ENCODE data around the gene TSPYL6. TPM values are rescaled to one million over a fixed set of nuclear protein-coding genes. Genes with fewer than 3 reads are reported as not detected.

The TSPYL6 gene
- total RNA-seq, 5 donors from 2014 or later (not counting 1 experiment from before 2014, with no cell fraction given): not detected

- POLR2A ChIA-PET: no interaction called here
- DNase-seq (no peak), ATAC-seq (replicated peaks in 1 of 4) (no peak)
- Histone ChIP-seq H3K27ac (ENCODE audit: low read length) (no peak overlapping the region), H3K4me1 (ENCODE audit: control insufficient read depth in 1 of 2, extremely low read depth in 1 of 2, insufficient read depth in 2 of 2, low read length in 2 of 2) (peaks cover 0 to 3% of the 10 kb centered on the region in 2 experiments), H3K9me3 (no peaks in the 10 kb centered on the region), H3K4me3 (ENCODE audit: control insufficient read depth in 1 of 2, extremely low read depth in 1 of 2, low read length in 1 of 2) (no peak overlapping the region), H3K27me3 (replicated peaks in 1 of 2; ENCODE audit: control insufficient read depth in 2 of 2, extremely low read depth in 1 of 2, insufficient read depth in 2 of 2, low read length in 1 of 2) (no peaks in the 10 kb centered on the region), H3K36me3 (ENCODE audit: control insufficient read depth in 2 of 2, extremely low read depth in 1 of 2, insufficient read depth in 1 of 2, low read length in 1 of 2) (no peaks in the 10 kb centered on the region)
- Mint-ChIP-seq H3K27ac (no peak overlapping the region), H3K4me1 (no peaks in the 10 kb centered on the region), H3K36me3 (peaks cover 39% of the 10 kb centered on the region), H3K4me3 (no peak overlapping the region), H3K27me3 (no peaks in the 10 kb centered on the region), H3K9me3 (peaks cover 0 to 7% (median 2%) of the 10 kb centered on the region in 3 donors)
- CTCF ChIA-PET: no interaction called here
Measured at GRCh38 chr2:54227798-54228197, 28.2 kb downstream of the TSPYL6 start.

GRCh38 chr2:54226260-54226659 lies 29.8 kb downstream of the TSPYL6 start:
- POLR2A ChIA-PET: no interaction called here

GRCh38 chr2:54224997-54225396 lies 31.0 kb downstream of the TSPYL6 start:
- H3K27me3 ChIP-seq (replicated peaks in 1 of 2; ENCODE audit: control insufficient read depth in 2 of 2, extremely low read depth in 1 of 2, insufficient read depth in 2 of 2, low read length in 1 of 2): no peaks in the 10 kb centered on the region
- H3K27me3 Mint-ChIP-seq: no peaks in the 10 kb centered on the region
- H3K36me3 Mint-ChIP-seq: peaks cover 36% of the 10 kb centered on the region
- no peaks in the 10 kb centered on the region for H3K9me3 Mint-ChIP-seq
- H3K4me1 Mint-ChIP-seq: no peaks in the 10 kb centered on the region
- H3K4me1 ChIP-seq (ENCODE audit: control insufficient read depth in 1 of 2, extremely low read depth in 1 of 2, insufficient read depth in 2 of 2, low read length in 2 of 2): no peaks in the 10 kb centered on the region
- POLR2A ChIA-PET: no interaction called here
- no peak overlapping the region for H3K27ac ChIP-seq (ENCODE audit: low read length)
- H3K4me3 Mint-ChIP-seq: no peak overlapping the region
- WGBS (ENCODE audit: insufficient coverage): 100% methylated on average over 1 of the region's 2 CpGs
- CTCF ChIA-PET: no interaction called here
- no peaks in the 10 kb centered on the region for H3K36me3 ChIP-seq (ENCODE audit: control insufficient read depth in 2 of 2, extremely low read depth in 1 of 2, insufficient read depth in 1 of 2, low read length in 1 of 2)
- H3K27ac Mint-ChIP-seq: no peak overlapping the region
- no peaks in the 10 kb centered on the region for H3K9me3 ChIP-seq
- no peak overlapping the region for H3K4me3 ChIP-seq (ENCODE audit: control insufficient read depth in 1 of 2, extremely low read depth in 1 of 2, low read length in 1 of 2)
- DNase-seq (no peak), ATAC-seq (replicated peaks in 1 of 4) (no peak)

More at GRCh38 chr2:54226260-54226659, 29.8 kb downstream of the TSPYL6 start:
- H3K4me1 Mint-ChIP-seq: no peaks in the 10 kb centered on the region
- H3K27me3 Mint-ChIP-seq: no peaks in the 10 kb centered on the region
- ATAC-seq (replicated peaks in 1 of 4) (no peak), DNase-seq (no peak)
- no peak overlapping the region for H3K27ac Mint-ChIP-seq
- no peaks in the 10 kb centered on the region for H3K9me3 Mint-ChIP-seq
- H3K36me3 Mint-ChIP-seq: peaks cover 34% of the 10 kb centered on the region
- Histone ChIP-seq H3K27me3 (replicated peaks in 1 of 2; ENCODE audit: control insufficient read depth in 2 of 2, extremely low read depth in 1 of 2, insufficient read depth in 2 of 2, low read length in 1 of 2) (no peaks in the 10 kb centered on the region), H3K36me3 (ENCODE audit: control insufficient read depth in 2 of 2, extremely low read depth in 1 of 2, insufficient read depth in 1 of 2, low read length in 1 of 2) (no peaks in the 10 kb centered on the region), H3K9me3 (no peaks in the 10 kb centered on the region), H3K4me3 (ENCODE audit: control insufficient read depth in 1 of 2, extremely low read depth in 1 of 2, low read length in 1 of 2) (no peak overlapping the region), H3K4me1 (ENCODE audit: control insufficient read depth in 1 of 2, extremely low read depth in 1 of 2, insufficient read depth in 2 of 2, low read length in 2 of 2) (peaks cover 0 to under 1% of the 10 kb centered on the region in 2 experiments), H3K27ac (ENCODE audit: low read length) (no peak overlapping the region)
- no peak overlapping the region for H3K4me3 Mint-ChIP-seq
- 100% methylated on average over 1 of the region's 2 CpGs for WGBS (ENCODE audit: insufficient coverage)
- CTCF ChIA-PET: no interaction called here

GRCh38 chr2:54213082-54213481 lies 42.9 kb downstream of the TSPYL6 start:
- CTCF ChIA-PET: no interaction called here
- H3K36me3 ChIP-seq (ENCODE audit: control insufficient read depth in 2 of 2, extremely low read depth in 1 of 2, insufficient read depth in 1 of 2, low read length in 1 of 2): no peaks in the 10 kb centered on the region
- H3K27ac Mint-ChIP-seq: no peak overlapping the region
- H3K4me3 Mint-ChIP-seq: no peak overlapping the region
- peaks cover 20% of the 10 kb centered on the region for H3K36me3 Mint-ChIP-seq
- no peak for DNase-seq
- H3K4me1 ChIP-seq (ENCODE audit: control insufficient read depth in 1 of 2, extremely low read depth in 1 of 2, insufficient read depth in 2 of 2, low read length in 2 of 2): no peaks in the 10 kb centered on the region
- no peaks in the 10 kb centered on the region for H3K27me3 Mint-ChIP-seq
- H3K4me3 ChIP-seq (ENCODE audit: control insufficient read depth in 1 of 2, extremely low read depth in 1 of 2, low read length in 1 of 2): no peak overlapping the region
- POLR2A ChIA-PET: interaction anchor here in 1 of 2 donors (0.5 kb wide), 1 partner anchor 33 kb away, joined by 3 read pairs; no protein-coding TSS in a partner anchor
- no peaks in the 10 kb centered on the region for H3K27me3 ChIP-seq (replicated peaks in 1 of 2; ENCODE audit: control insufficient read depth in 2 of 2, extremely low read depth in 1 of 2, insufficient read depth in 2 of 2, low read length in 1 of 2)
- peaks cover 13 to 17% (median 16%) of the 10 kb centered on the region in 3 donors for H3K9me3 Mint-ChIP-seq
- H3K27ac ChIP-seq (ENCODE audit: low read length): no peak overlapping the region
- no peaks in the 10 kb centered on the region for H3K9me3 ChIP-seq
- H3K4me1 Mint-ChIP-seq: peaks cover 0 to under 1% (median 0%) of the 10 kb centered on the region in 3 donors
- WGBS (ENCODE audit: insufficient coverage): no CpG with 5 or more reads among the region's 4 CpGs
- no peak for ATAC-seq (replicated peaks in 1 of 4)

- peaks cover 13 to 17% (median 16%) of the 10 kb centered on the region in 3 donors for H3K9me3 Mint-ChIP-seq
- no peak overlapping the region for H3K27ac Mint-ChIP-seq
Measured at GRCh38 chr2:54212456-54212855, 43.6 kb downstream of the TSPYL6 start.

GRCh38 chr2:54209379-54209778 lies 46.6 kb downstream of the TSPYL6 start:
- Mint-ChIP-seq H3K27me3 (no peaks in the 10 kb centered on the region), H3K36me3 (peaks cover 8% of the 10 kb centered on the region), H3K27ac (no peak overlapping the region), H3K4me1 (peaks cover 6 to 14% (median 7%) of the 10 kb centered on the region in 3 donors), H3K9me3 (peaks cover 4 to 8% (median 8%) of the 10 kb centered on the region in 3 donors), H3K4me3 (no peak overlapping the region)
- POLR2A ChIA-PET: no interaction called here
- Histone ChIP-seq H3K36me3 (ENCODE audit: control insufficient read depth in 2 of 2, extremely low read depth in 1 of 2, insufficient read depth in 1 of 2, low read length in 1 of 2) (no peaks in the 10 kb centered on the region), H3K27ac (ENCODE audit: low read length) (no peak overlapping the region), H3K4me3 (ENCODE audit: control insufficient read depth in 1 of 2, extremely low read depth in 1 of 2, low read length in 1 of 2) (no peak overlapping the region), H3K9me3 (no peaks in the 10 kb centered on the region), H3K4me1 (ENCODE audit: control insufficient read depth in 1 of 2, extremely low read depth in 1 of 2, insufficient read depth in 2 of 2, low read length in 2 of 2) (no peaks in the 10 kb centered on the region), H3K27me3 (replicated peaks in 1 of 2; ENCODE audit: control insufficient read depth in 2 of 2, extremely low read depth in 1 of 2, insufficient read depth in 2 of 2, low read length in 1 of 2) (no peaks in the 10 kb centered on the region)
- DNase-seq: no peak
- CTCF ChIA-PET: interaction anchor here in 1 of 2 donors (0.7 kb wide), 1 partner anchor 114 kb away, joined by 4 read pairs; no protein-coding TSS in a partner anchor
- ATAC-seq (replicated peaks in 1 of 4): no peak
- WGBS (ENCODE audit: insufficient coverage): no CpG with 5 or more reads among the region's 3 CpGs

More at GRCh38 chr2:54212456-54212855, 43.6 kb downstream of the TSPYL6 start:
- peaks cover 14% of the 10 kb centered on the region for H3K36me3 Mint-ChIP-seq
- ChIA-PET CTCF (interaction anchor here in 1 of 2 donors (1.0 kb wide), 1 partner anchor 511 kb away, joined by 3 read pairs; the partner anchor contains the start of gene EML6), POLR2A (interaction anchor here in 1 of 2 donors (0.5 kb wide), 1 partner anchor 33 kb away, joined by 3 read pairs; no protein-coding TSS in a partner anchor)
- no peaks in the 10 kb centered on the region for H3K27me3 ChIP-seq (replicated peaks in 1 of 2; ENCODE audit: control insufficient read depth in 2 of 2, extremely low read depth in 1 of 2, insufficient read depth in 2 of 2, low read length in 1 of 2)
- no CpG with 5 or more reads among the region's 1 CpG for WGBS (ENCODE audit: insufficient coverage)
- no peaks in the 10 kb centered on the region for H3K4me1 ChIP-seq (ENCODE audit: control insufficient read depth in 1 of 2, extremely low read depth in 1 of 2, insufficient read depth in 2 of 2, low read length in 2 of 2)
- ATAC-seq (replicated peaks in 1 of 4): no peak
- no peaks in the 10 kb centered on the region for H3K36me3 ChIP-seq (ENCODE audit: control insufficient read depth in 2 of 2, extremely low read depth in 1 of 2, insufficient read depth in 1 of 2, low read length in 1 of 2)
- peaks cover 0 to 5% (median 0%) of the 10 kb centered on the region in 3 donors for H3K4me1 Mint-ChIP-seq
- no peak overlapping the region for H3K27ac ChIP-seq (ENCODE audit: low read length)
- H3K4me3 ChIP-seq (ENCODE audit: control insufficient read depth in 1 of 2, extremely low read depth in 1 of 2, low read length in 1 of 2): no peak overlapping the region
- H3K27me3 Mint-ChIP-seq: no peaks in the 10 kb centered on the region
- H3K4me3 Mint-ChIP-seq: no peak overlapping the region
- H3K9me3 ChIP-seq: no peaks in the 10 kb centered on the region
- DNase-seq: no peak

Data from T-cell (primary cell).